H9 (cell line): ENCODE measurements around the gene OR5AN1. TPM values are rescaled to one million over a fixed set of nuclear protein-coding genes. Genes with fewer than 3 reads are reported as not detected.

Experiments
- DNase-seq: peaks from one replicate; pipeline ENCODE4 v3.0.0-alpha.2; 2017
- H2AFZ ChIP-seq: one replicate; pipeline ENCODE4 v1.6.1; 2013; ENCODE audit warnings: mild to moderate bottlenecking, low read length, control low read depth, moderate library complexity
- H2AK5ac ChIP-seq: 2 replicates; pipeline ENCODE4 v1.6.1; 2013; ENCODE audit warnings: low read length, control low read depth, mixed read lengths; ENCODE audit not compliant: insufficient read length
- H2BK120ac ChIP-seq: one replicate; pipeline ENCODE4 v1.6.1; 2013; ENCODE audit warnings: low read depth, mild to moderate bottlenecking, low read length, control low read depth, inconsistent platforms; ENCODE audit not compliant: poor library complexity, severe bottlenecking
- H2BK12ac ChIP-seq: 2 replicates; pipeline ENCODE4 v1.6.1; 2013; ENCODE audit warnings: low read length, control low read depth, mixed read lengths, low read depth; ENCODE audit not compliant: insufficient read length
- H2BK15ac ChIP-seq: 2 replicates; pipeline ENCODE4 v1.6.1; 2013; ENCODE audit warnings: low read depth, low read length, control low read depth
- H2BK20ac ChIP-seq: one replicate; pipeline ENCODE4 v1.6.1; 2013; ENCODE audit warnings: low read depth, mild to moderate bottlenecking, low read length, control low read depth, inconsistent platforms; ENCODE audit not compliant: poor library complexity, severe bottlenecking
- H2BK5ac ChIP-seq: 2 replicates; pipeline ENCODE4 v1.6.1; 2013; ENCODE audit warnings: low read length, control low read depth, mixed read lengths; ENCODE audit not compliant: insufficient read length
- H3K14ac ChIP-seq: 2 replicates; pipeline ENCODE4 v1.6.1; 2013; ENCODE audit warnings: low read length, control low read depth; ENCODE audit not compliant: insufficient read depth
- H3K18ac ChIP-seq: 2 replicates; pipeline ENCODE4 v1.6.1; 2013; ENCODE audit warnings: low read depth, mild to moderate bottlenecking, mixed read lengths, low read length, control low read depth; ENCODE audit not compliant: insufficient read length
- H3K23ac ChIP-seq: 2 replicates; pipeline ENCODE4 v1.6.1; 2013; ENCODE audit warnings: low read length, control low read depth, mixed read lengths, low read depth; ENCODE audit not compliant: insufficient read length
- H3K23me2 ChIP-seq: 2 replicates; pipeline ENCODE4 v1.6.1; 2013; ENCODE audit warnings: low read depth, mild to moderate bottlenecking, mixed read lengths, low read length, control low read depth; ENCODE audit not compliant: insufficient read length, poor library complexity, severe bottlenecking
- H3K27ac ChIP-seq: 2 replicates; pipeline ENCODE4 v1.5.1; 2013; ENCODE audit warnings: low read length, control low read depth, mixed read lengths, low read depth; ENCODE audit not compliant: insufficient read length
- H3K27me3 ChIP-seq: 2 replicates; pipeline ENCODE4 v1.6.1; 2013; ENCODE audit warnings: low read length, control low read depth, inconsistent platforms; ENCODE audit not compliant: insufficient read depth
- H3K4ac ChIP-seq: 2 replicates; pipeline ENCODE4 v1.6.1; 2013; ENCODE audit warnings: low read depth, mild to moderate bottlenecking, control low read depth, inconsistent platforms, low read length, moderate library complexity
- H3K4me1 ChIP-seq: 2 replicates; pipeline ENCODE4 v1.6.1; 2013; ENCODE audit warnings: low read length, control low read depth, inconsistent platforms; ENCODE audit not compliant: insufficient read depth
- H3K4me2 ChIP-seq: 2 replicates; pipeline ENCODE4 v1.6.1; 2013; ENCODE audit warnings: low read length, control low read depth, mixed read lengths; ENCODE audit not compliant: insufficient read length, insufficient read depth
- H3K56ac ChIP-seq: 2 replicates; pipeline ENCODE4 v1.6.1; 2013; ENCODE audit warnings: low read depth, mild to moderate bottlenecking, mixed read lengths, low read length, control low read depth; ENCODE audit not compliant: insufficient read length
- H3K79me1 ChIP-seq: 2 replicates; pipeline ENCODE4 v1.6.1; 2013; ENCODE audit warnings: low read depth, mild to moderate bottlenecking, moderate library complexity, low read length, control low read depth, inconsistent platforms; ENCODE audit not compliant: insufficient read depth, poor library complexity, severe bottlenecking
- H3K79me2 ChIP-seq: 2 replicates; pipeline ENCODE4 v1.6.1; 2013; ENCODE audit warnings: low read length, control low read depth, inconsistent platforms; ENCODE audit not compliant: insufficient read depth
- H3K9ac ChIP-seq: 2 replicates; pipeline ENCODE4 v1.6.1; 2013; ENCODE audit warnings: low read length, control low read depth, mixed read lengths; ENCODE audit not compliant: insufficient read length; ENCODE audit errors: extremely low read depth
- H3K9me3 ChIP-seq: one replicate; pipeline ENCODE4 v1.6.1; 2013; ENCODE audit warnings: low read depth, low read length, inconsistent platforms; ENCODE audit not compliant: control insufficient read depth
- H3T11ph ChIP-seq: one replicate; pipeline ENCODE4 v1.6.1; 2013; ENCODE audit warnings: mild to moderate bottlenecking, low read length, control low read depth, inconsistent platforms
- H4K20me1 ChIP-seq: one replicate; pipeline ENCODE4 v1.6.1; 2013; ENCODE audit not compliant: control insufficient read depth, insufficient read length, insufficient read depth
- H4K5ac ChIP-seq: 2 replicates; pipeline ENCODE4 v1.6.1; 2013; ENCODE audit warnings: low read depth, mild to moderate bottlenecking, mixed read lengths, low read length, control low read depth; ENCODE audit not compliant: insufficient read length
- H4K8ac ChIP-seq: replicated peaks from 2 replicates; pipeline ENCODE4 v1.6.1; 2013; ENCODE audit warnings: low read length, control low read depth, mixed read lengths, low read depth; ENCODE audit not compliant: insufficient read length
- H4K91ac ChIP-seq: 2 replicates; pipeline ENCODE4 v1.6.1; 2013; ENCODE audit warnings: low read depth, mild to moderate bottlenecking, moderate library complexity, mixed read lengths, low read length, control low read depth; ENCODE audit not compliant: insufficient read length
- H3K27ac Mint-ChIP-seq, 3 experiments: 2 replicates in 2 of 3; 3 replicates in 1 of 3; pipeline ENCODE4 v1.8.0; 2020 to 2021; ENCODE audit warnings: mixed read lengths in 3 of 3, mild to moderate bottlenecking in 1 of 3, moderate library complexity in 1 of 3
- H3K27me3 Mint-ChIP-seq: 2 replicates; pipeline ENCODE4 v1.8.0; 2021; ENCODE audit warnings: low read depth, mild to moderate bottlenecking, moderate library complexity, mixed read lengths
- H3K36me3 Mint-ChIP-seq, 3 experiments: 2 replicates in 2 of 3; 3 replicates in 1 of 3; pipeline ENCODE4 v1.8.0; 2020 to 2021; ENCODE audit warnings: low read depth in 3 of 3, mixed read lengths in 3 of 3; ENCODE audit not compliant: insufficient read depth in 1 of 3
- H3K4me1 Mint-ChIP-seq, 2 experiments: 2 replicates each; pipeline ENCODE4 v1.8.0; 2020; ENCODE audit warnings: mixed read lengths in 2 of 2
- H3K4me3 Mint-ChIP-seq, 2 experiments: 2 replicates in 1 of 2; 3 replicates in 1 of 2; pipeline ENCODE4 v1.8.0; 2020 to 2021; ENCODE audit warnings: mild to moderate bottlenecking in 2 of 2, mixed read lengths in 2 of 2, moderate library complexity in 1 of 2
- H3K9me3 Mint-ChIP-seq, 2 experiments: 2 replicates in 1 of 2; 3 replicates in 1 of 2; pipeline ENCODE4 v1.8.0; 2020; ENCODE audit warnings: mild to moderate bottlenecking in 2 of 2, mixed read lengths in 2 of 2, moderate library complexity in 1 of 2
- total RNA-seq: library from RNA; stranded (reverse); gene quantifications from 2 replicates; pipeline ENCODE4 v1.2.1, GENCODE V29; 2021
- TF ChIP-seq, protein P1 (sequence below): fragments of 200-600 bp; sonication (generic); conservative IDR thresholded peaks from 3 replicates; pipeline ENCODE4 v1.8.0; 2021; ENCODE audit warnings: antibody characterized with exemption, mild to moderate bottlenecking

The OR5AN1 gene
- total RNA-seq, 1 experiment from 2014 or later, result not detected

DNA sequence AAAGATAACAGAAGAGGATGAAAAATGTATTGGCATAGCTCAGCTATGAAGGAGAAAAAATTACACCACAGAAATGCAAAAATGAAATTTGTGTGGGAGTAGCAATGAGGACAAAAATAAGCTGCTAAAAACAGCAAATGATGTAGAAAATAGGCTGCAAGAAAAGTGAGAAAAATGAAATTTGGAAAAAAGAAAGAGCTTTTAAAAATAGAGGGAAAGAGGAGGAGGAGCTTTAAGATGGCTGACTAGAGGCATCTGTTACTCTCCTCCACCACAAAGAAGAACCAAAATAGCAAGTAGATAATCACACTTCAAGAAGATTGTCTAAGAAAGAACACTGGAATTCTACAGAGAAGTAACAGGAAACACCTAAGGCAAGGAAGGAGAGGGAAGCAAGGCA lies 23.7 kb upstream of the OR5AN1 start:
- Histone ChIP-seq H3K27me3 (no peaks in the 10 kb centered on the region), H2BK20ac (no peak overlapping the region), H3K79me1 (no peaks in the 10 kb centered on the region), H3K4me1 (no peaks in the 10 kb centered on the region), H2AK5ac (no peak overlapping the region), H3K4me2 (no peak overlapping the region), H3K79me2 (no peaks in the 10 kb centered on the region), H4K20me1 (no peaks in the 10 kb centered on the region), H2AFZ (no peak overlapping the region), H3K27ac (no peak overlapping the region), H3K23ac (no peak overlapping the region), H3K18ac (no peak overlapping the region), H3K56ac (no peak overlapping the region), H2BK120ac (no peak overlapping the region), H3K9me3 (no peaks in the 10 kb centered on the region), H3T11ph (no peak overlapping the region), H3K4ac (no peak overlapping the region), H2BK5ac (no peak overlapping the region), H3K23me2 (no peaks in the 10 kb centered on the region), H4K5ac (no peak overlapping the region), H4K8ac (no peak overlapping the region), H3K14ac (no peak overlapping the region), H2BK12ac (no peak overlapping the region), H3K9ac (no peak overlapping the region), H2BK15ac (no peak overlapping the region), H4K91ac (no peak overlapping the region)
- Mint-ChIP-seq H3K9me3 (peaks cover 18 to 77% of the 10 kb centered on the region in 2 experiments), H3K27ac (no peak overlapping the region), H3K4me1 (no peaks in the 10 kb centered on the region), H3K27me3 (no peaks in the 10 kb centered on the region; the same call in 1 of the 2 replicates), H3K4me3 (no peak overlapping the region), H3K36me3 (peaks cover 0 to 24% (median 0%) of the 10 kb centered on the region in 3 experiments; a peak in 3 of 7 replicates)
- TF ChIP-seq, protein P1, sequence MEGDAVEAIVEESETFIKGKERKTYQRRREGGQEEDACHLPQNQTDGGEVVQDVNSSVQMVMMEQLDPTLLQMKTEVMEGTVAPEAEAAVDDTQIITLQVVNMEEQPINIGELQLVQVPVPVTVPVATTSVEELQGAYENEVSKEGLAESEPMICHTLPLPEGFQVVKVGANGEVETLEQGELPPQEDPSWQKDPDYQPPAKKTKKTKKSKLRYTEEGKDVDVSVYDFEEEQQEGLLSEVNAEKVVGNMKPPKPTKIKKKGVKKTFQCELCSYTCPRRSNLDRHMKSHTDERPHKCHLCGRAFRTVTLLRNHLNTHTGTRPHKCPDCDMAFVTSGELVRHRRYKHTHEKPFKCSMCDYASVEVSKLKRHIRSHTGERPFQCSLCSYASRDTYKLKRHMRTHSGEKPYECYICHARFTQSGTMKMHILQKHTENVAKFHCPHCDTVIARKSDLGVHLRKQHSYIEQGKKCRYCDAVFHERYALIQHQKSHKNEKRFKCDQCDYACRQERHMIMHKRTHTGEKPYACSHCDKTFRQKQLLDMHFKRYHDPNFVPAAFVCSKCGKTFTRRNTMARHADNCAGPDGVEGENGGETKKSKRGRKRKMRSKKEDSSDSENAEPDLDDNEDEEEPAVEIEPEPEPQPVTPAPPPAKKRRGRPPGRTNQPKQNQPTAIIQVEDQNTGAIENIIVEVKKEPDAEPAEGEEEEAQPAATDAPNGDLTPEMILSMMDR, result no peak
- no peak for DNase-seq
